ENCODE results near the gene ERLIN1. TPM values are rescaled to one million over a fixed set of nuclear protein-coding genes. Genes with fewer than 3 reads are reported as not detected.

The ERLIN1 gene
- total and polyA plus RNA-seq, 4 donors: 5.8 to 38.1 (median 27.3) TPM

GRCh38 chr10:100175875-100176274 is 10.0 kb downstream of the ERLIN1 start:
- ATAC-seq (ENCODE audit: insufficient read depth, low FRiP score): no peak
- no peak for TF ChIP-seq CTCF (IDR thresholded peaks at IDR 0.05; ENCODE audit: control extremely low read depth, extremely low read depth)
- no peak overlapping the region for H3K9ac ChIP-seq (ENCODE audit: insufficient read depth in 1 of 2, low read length in 2 of 2)
- H3K4me1 ChIP-seq (ENCODE audit: control insufficient read depth in 5 of 5, insufficient read depth in 5 of 5, low read length in 5 of 5): no peaks in the 10 kb centered on the region
- no peak overlapping the region for H3K4me3 ChIP-seq
- H3K27me3 ChIP-seq (ENCODE audit: control insufficient read depth in 3 of 3, insufficient read depth in 3 of 3, low read length in 2 of 3): no peaks in the 10 kb centered on the region
- no peak overlapping the region for H3K27ac ChIP-seq (ENCODE audit: low read depth in 1 of 2, low read length in 1 of 2)
- H3K36me3 ChIP-seq (ENCODE audit: control insufficient read depth in 4 of 4, insufficient read depth in 4 of 4, low read length in 4 of 4): peaks cover 8 to 49% (median 34%) of the 10 kb centered on the region in 4 donors
- DNase-seq: no peak
- 70 to 71% methylated on average over 1 of the region's 1 CpG for WGBS, 2 donors
- peaks cover 0 to 5% (median 0%) of the 10 kb centered on the region in 4 donors for H3K9me3 ChIP-seq (ENCODE audit: control insufficient read depth in 4 of 4, insufficient read depth in 3 of 4, low read length in 3 of 4)

- H3K4me3 ChIP-seq: no peak overlapping the region
- ATAC-seq (ENCODE audit: insufficient read depth, low FRiP score) (no peak), DNase-seq (no peak)
- no peak for TF ChIP-seq CTCF (IDR thresholded peaks at IDR 0.05; ENCODE audit: control extremely low read depth, extremely low read depth)
- H3K27ac ChIP-seq (ENCODE audit: low read depth in 1 of 2, low read length in 1 of 2): no peak overlapping the region
- H3K9me3 ChIP-seq (ENCODE audit: control insufficient read depth in 4 of 4, insufficient read depth in 3 of 4, low read length in 3 of 4): peaks cover 0 to 5% (median 0%) of the 10 kb centered on the region in 4 donors
- no peaks in the 10 kb centered on the region for H3K4me1 ChIP-seq (ENCODE audit: control insufficient read depth in 5 of 5, insufficient read depth in 5 of 5, low read length in 5 of 5)
- peaks cover 9 to 50% (median 34%) of the 10 kb centered on the region in 4 donors for H3K36me3 ChIP-seq (ENCODE audit: control insufficient read depth in 4 of 4, insufficient read depth in 4 of 4, low read length in 4 of 4)
- no peaks in the 10 kb centered on the region for H3K27me3 ChIP-seq (ENCODE audit: control insufficient read depth in 3 of 3, insufficient read depth in 3 of 3, low read length in 2 of 3)
- H3K9ac ChIP-seq (ENCODE audit: insufficient read depth in 1 of 2, low read length in 2 of 2): no peak overlapping the region
- WGBS, 2 donors: 90 to 92% methylated on average over 3 of the region's 3 CpGs
These were observed 10.8 kb downstream of the ERLIN1 start for GRCh38 chr10:100174699-100175677.

- no peak for TF ChIP-seq CTCF (IDR thresholded peaks at IDR 0.05; ENCODE audit: control extremely low read depth, extremely low read depth)
- Histone ChIP-seq H3K4me1 (ENCODE audit: control insufficient read depth in 5 of 5, insufficient read depth in 5 of 5, low read length in 5 of 5) (no peaks in the 10 kb centered on the region), H3K36me3 (ENCODE audit: control insufficient read depth in 4 of 4, insufficient read depth in 4 of 4, low read length in 4 of 4) (peaks cover 11 to 37% (median 33%) of the 10 kb centered on the region in 4 donors), H3K27me3 (ENCODE audit: control insufficient read depth in 3 of 3, insufficient read depth in 3 of 3, low read length in 2 of 3) (no peaks in the 10 kb centered on the region), H3K4me3 (no peak overlapping the region), H3K27ac (ENCODE audit: low read depth in 1 of 2, low read length in 1 of 2) (no peak overlapping the region), H3K9ac (ENCODE audit: insufficient read depth in 1 of 2, low read length in 2 of 2) (no peak overlapping the region), H3K9me3 (ENCODE audit: control insufficient read depth in 4 of 4, insufficient read depth in 3 of 4, low read length in 3 of 4) (peaks cover 0 to 5% (median 0%) of the 10 kb centered on the region in 4 donors)
- WGBS, 2 donors: 95 to 97% methylated on average over 6 of the region's 6 CpGs
- no peak for DNase-seq
- no peak for ATAC-seq (ENCODE audit: insufficient read depth, low FRiP score)
These were observed 12.8 kb downstream of the ERLIN1 start for GRCh38 chr10:100173035-100173434.
